Tibial artery (tissue), 4 donors: ENCODE results near the gene GEMIN4.

Source experiments
- DNase-seq, 2 donors: peaks; one replicate each; pipeline ENCODE4 v3.0.0-alpha.2; 2019
- H3K27ac ChIP-seq, 2 donors: fragments of 200-600 bp; sonication (generic) in 1 of 2; 1 replicate in 1 of 2; 2 replicates in 1 of 2; pipeline ENCODE4 v1.5.1; 2018 to 2019; ENCODE audit warnings: mild to moderate bottlenecking in 1 of 2
- H3K27me3 ChIP-seq, 2 donors: fragments of 200-600 bp; sonication (generic) in 1 of 2; one replicate each; pipeline versions ENCODE4 v1.5.1 to v1.6.0; 2016 to 2019
- H3K36me3 ChIP-seq, 3 donors: fragments of 200-600 bp; sonication (generic) in 2 of 3; one replicate each; pipeline ENCODE4 v1.5.1; 2016 to 2019; ENCODE audit warnings: mild to moderate bottlenecking in 2 of 3
- H3K4me1 ChIP-seq, 4 donors: fragments of 200-600 bp; sonication (generic) in 2 of 4; 1 replicate in 3 of 4; 2 replicates in 1 of 4; pipeline ENCODE4 v1.5.1; 2016 to 2019
- H3K4me3 ChIP-seq, 2 donors: fragments of 200-600 bp; sonication (generic) in 1 of 2; 1 replicate in 1 of 2; 2 replicates in 1 of 2; pipeline ENCODE4 v1.5.1; 2018 to 2019; ENCODE audit warnings: mild to moderate bottlenecking in 2 of 2
- H3K9me3 ChIP-seq, 3 donors: fragments of 200-600 bp; sonication (generic) in 1 of 3; one replicate each; pipeline ENCODE4 v1.5.1; 2016 to 2019
- intact Hi-C: fragments of 100-400 bp; cut with DNase I; formaldehyde crosslinking; loops from one replicate; pipeline ENCODE4 v1.15.0; 2023; ENCODE audit warnings: low total_unique reads
- TF ChIP-seq, protein P1 (sequence below), 2 experiments: fragments of 200-600 bp in 1 of 2; fragments of 450-650 bp in 1 of 2; IDR thresholded peaks; one replicate each; pipeline ENCODE4 v1.5.1; 2017 to 2019; ENCODE audit warnings: antibody characterized with exemption in 2 of 2, mild to moderate bottlenecking in 1 of 2, moderate library complexity in 1 of 2

Gene GEMIN4

DNA sequence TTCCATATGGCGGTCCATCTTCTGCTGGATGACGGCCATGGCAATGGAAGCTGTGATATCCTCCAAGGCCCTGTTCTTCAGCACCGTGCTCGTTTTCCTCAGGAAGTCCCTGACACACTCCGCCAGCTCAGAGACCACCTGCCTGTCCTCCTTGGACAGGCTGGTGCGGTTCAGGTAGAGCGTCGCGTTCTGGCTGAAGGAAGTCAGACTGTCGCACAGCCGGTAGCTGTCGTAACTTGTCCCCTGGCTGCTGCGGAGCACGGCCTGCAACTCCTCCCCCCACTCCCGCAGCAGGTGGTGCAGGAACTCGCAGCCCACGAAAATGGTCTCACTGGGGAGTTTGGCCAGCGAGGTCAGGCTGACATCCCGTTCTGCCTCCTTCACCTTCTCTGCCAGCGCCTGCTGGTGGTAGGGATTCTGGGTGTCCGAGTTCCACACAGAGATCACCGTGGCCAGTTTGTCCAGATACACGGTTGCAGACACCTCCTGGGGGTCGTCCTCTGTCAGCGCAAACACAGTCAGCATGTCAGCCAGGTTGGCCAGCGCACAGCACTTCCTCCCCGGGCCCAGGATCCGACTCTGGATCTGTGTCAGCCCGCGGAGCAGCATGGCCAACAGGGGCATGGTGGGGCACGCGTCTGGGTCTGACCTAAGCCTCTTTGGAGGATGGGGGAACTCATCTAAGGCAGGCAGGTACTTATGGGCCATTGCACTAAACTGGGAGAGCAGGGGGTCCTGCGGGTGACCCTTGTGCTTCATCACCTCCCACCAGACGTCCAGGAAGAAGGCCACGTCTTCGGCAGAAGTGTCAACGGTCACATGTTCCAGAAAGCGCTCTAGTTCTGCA lies 5.1 kb downstream of the GEMIN4 start:
- no peak overlapping the region for H3K27ac ChIP-seq
- H3K36me3 ChIP-seq, result peaks cover 40 to 65% (median 53%) of the 10 kb centered on the region in 3 donors
- intact Hi-C loops, result no loop called here
- no peaks in the 10 kb centered on the region for H3K27me3 ChIP-seq
- TF ChIP-seq, protein P1, sequence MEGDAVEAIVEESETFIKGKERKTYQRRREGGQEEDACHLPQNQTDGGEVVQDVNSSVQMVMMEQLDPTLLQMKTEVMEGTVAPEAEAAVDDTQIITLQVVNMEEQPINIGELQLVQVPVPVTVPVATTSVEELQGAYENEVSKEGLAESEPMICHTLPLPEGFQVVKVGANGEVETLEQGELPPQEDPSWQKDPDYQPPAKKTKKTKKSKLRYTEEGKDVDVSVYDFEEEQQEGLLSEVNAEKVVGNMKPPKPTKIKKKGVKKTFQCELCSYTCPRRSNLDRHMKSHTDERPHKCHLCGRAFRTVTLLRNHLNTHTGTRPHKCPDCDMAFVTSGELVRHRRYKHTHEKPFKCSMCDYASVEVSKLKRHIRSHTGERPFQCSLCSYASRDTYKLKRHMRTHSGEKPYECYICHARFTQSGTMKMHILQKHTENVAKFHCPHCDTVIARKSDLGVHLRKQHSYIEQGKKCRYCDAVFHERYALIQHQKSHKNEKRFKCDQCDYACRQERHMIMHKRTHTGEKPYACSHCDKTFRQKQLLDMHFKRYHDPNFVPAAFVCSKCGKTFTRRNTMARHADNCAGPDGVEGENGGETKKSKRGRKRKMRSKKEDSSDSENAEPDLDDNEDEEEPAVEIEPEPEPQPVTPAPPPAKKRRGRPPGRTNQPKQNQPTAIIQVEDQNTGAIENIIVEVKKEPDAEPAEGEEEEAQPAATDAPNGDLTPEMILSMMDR (IDR thresholded peaks at IDR 0.05), result no peak
- no peaks in the 10 kb centered on the region for H3K9me3 ChIP-seq
- DNase-seq, result no peak
- H3K4me3 ChIP-seq, result no peak overlapping the region
- peaks cover 0 to 22% (median 18%) of the 10 kb centered on the region in 4 donors for H3K4me1 ChIP-seq

DNA sequence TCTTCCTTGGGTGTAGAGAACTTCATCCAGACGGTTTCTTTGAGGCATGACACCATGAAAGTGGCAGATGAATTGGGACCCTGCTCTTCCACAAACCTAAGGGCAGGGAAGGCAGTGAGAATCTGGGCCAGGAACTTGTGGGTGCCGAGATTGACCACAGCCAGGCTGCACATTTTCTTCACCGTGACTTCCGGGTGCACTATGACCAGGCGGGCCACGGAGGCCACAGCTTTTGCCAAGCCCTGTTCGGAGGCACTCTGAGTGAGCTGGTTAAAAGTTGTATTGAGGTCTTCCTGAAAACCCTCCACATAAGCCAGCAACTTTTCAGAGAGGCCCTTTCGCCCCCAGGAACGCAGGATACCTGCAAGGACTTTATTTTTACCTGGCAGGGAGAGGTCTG lies 5.9 kb downstream of the GEMIN4 start:
- DNase-seq, result no peak
- Histone ChIP-seq H3K4me1 (peaks cover 0 to 18% (median 12%) of the 10 kb centered on the region in 4 donors), H3K27ac (no peak overlapping the region), H3K36me3 (peaks cover 40 to 73% (median 60%) of the 10 kb centered on the region in 3 donors), H3K27me3 (no peaks in the 10 kb centered on the region), H3K4me3 (no peak overlapping the region), H3K9me3 (no peaks in the 10 kb centered on the region)
- TF ChIP-seq, protein P1 (IDR thresholded peaks at IDR 0.05), result no peak
- intact Hi-C loops, result no loop called here

DNA sequence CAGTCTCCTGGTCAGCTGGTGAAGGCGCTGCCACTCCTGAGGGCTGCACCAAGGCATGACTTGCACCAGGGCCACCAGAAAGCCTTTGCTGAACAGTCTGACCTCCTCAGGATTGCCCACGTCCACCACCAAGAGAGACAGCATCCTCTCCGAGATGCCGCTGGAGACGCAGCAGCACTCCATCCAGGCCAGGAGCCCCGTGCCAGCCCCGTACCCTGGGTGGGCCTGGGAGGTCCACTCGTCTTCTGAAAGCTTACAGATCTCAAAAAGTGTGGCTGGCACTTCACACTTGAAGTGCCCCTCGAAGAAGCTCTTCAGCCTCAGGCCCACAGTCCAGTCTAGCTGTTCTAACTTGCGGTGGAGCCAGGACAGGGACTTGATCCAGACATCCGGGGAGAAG lies 6.7 kb downstream of the GEMIN4 start:
- TF ChIP-seq, protein P1 (IDR thresholded peaks at IDR 0.05), result no peak
- Histone ChIP-seq H3K9me3 (no peaks in the 10 kb centered on the region), H3K36me3 (peaks cover 40 to 81% (median 64%) of the 10 kb centered on the region in 3 donors), H3K27ac (no peak overlapping the region), H3K4me3 (no peak overlapping the region), H3K27me3 (no peaks in the 10 kb centered on the region), H3K4me1 (peaks cover 0 to 10% (median 4%) of the 10 kb centered on the region in 4 donors)
- intact Hi-C loops, result no loop called here
- DNase-seq, result no peak

DNA sequence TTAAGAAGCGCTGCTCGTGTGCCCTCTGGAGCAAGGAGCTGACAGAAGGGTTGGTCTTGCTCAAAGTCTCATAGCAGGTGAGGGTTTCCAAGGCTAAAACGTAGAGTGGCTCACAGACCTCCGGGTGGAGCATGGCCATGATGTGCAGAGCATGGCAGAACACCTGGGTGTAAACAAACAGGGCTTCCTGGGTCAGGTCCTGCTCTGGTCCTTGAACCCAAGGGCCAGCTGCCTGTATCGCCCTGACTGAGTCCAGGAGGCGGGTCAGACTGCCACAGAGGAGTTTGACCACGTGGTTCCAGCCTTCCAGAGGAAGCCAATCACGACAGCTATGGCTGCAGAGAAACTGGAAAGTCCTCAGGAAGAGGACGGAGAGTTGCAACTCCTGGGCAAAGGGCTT lies 7.1 kb downstream of the GEMIN4 start:
- Histone ChIP-seq H3K9me3 (no peaks in the 10 kb centered on the region), H3K4me3 (no peak overlapping the region), H3K27me3 (no peaks in the 10 kb centered on the region), H3K27ac (no peak overlapping the region), H3K36me3 (peaks cover 40 to 85% (median 69%) of the 10 kb centered on the region in 3 donors), H3K4me1 (peaks cover 0 to 5% (median 2%) of the 10 kb centered on the region in 4 donors)
- TF ChIP-seq, protein P1 (IDR thresholded peaks at IDR 0.05), result no peak
- intact Hi-C loops, result no loop called here
- no peak for DNase-seq

DNA sequence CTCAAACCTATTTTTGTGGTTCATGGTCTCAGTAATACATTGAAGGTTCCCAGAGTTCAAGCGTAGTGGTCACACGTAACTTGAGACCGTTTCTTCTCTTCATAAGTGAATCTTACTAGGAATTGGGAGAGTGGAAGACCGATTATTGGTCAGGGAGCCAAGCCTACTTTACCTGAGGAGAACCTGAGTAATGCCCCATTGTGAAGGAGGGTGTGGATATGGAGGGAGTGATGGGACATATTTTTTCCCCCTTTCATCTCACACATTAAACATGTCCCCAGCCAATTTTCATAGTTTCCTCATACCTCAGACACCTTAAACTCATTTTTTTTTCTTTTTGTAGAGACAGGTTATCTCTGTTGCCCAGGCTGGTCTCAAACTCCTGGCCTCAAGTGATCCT lies 8.9 kb downstream of the GEMIN4 start:
- intact Hi-C loops, result no loop called here
- Histone ChIP-seq H3K9me3 (no peaks in the 10 kb centered on the region), H3K27ac (no peak overlapping the region), H3K4me1 (no peaks in the 10 kb centered on the region), H3K36me3 (peaks cover 40 to 99% (median 73%) of the 10 kb centered on the region in 3 donors), H3K27me3 (no peaks in the 10 kb centered on the region), H3K4me3 (no peak overlapping the region)
- TF ChIP-seq, protein P1 (IDR thresholded peaks at IDR 0.05), result no peak
- DNase-seq, result no peak
